Omental fat pad (tissue), 4 donors: Measurements from ENCODE around the gene CHRNA4. TPM values are rescaled to one million over a fixed set of nuclear protein-coding genes. Genes with fewer than 3 reads are reported as not detected.

Experiments used
- ATAC-seq: fragments of 150-250 bp; one replicate; pipeline ENCODE4 v1.9.1; 2016; ENCODE audit warnings: mild to moderate bottlenecking, moderate library complexity; ENCODE audit not compliant: low FRiP score
- DNase-seq: peaks from one replicate; pipeline ENCODE4 v3.0.0-alpha.2; 2019; ENCODE audit warnings: low spot score
- total RNA-seq, 4 donors: library from RNA; depleted of rRNA; stranded (reverse); fragments of >200 nt; gene quantifications; one replicate each; pipeline ENCODE4 v1.1.0, GENCODE V29; 2016
- TF ChIP-seq, protein P1 (sequence below), 3 donors: fragments of 450-650 bp; IDR thresholded peaks; one replicate each; pipeline ENCODE4 v1.5.1; 2016 to 2017; ENCODE audit warnings: antibody characterized with exemption in 3 of 3, mild to moderate bottlenecking in 3 of 3, moderate library complexity in 2 of 3

CHRNA4 gene
- total RNA-seq, 4 donors from 2014 or later: not detected

DNA sequence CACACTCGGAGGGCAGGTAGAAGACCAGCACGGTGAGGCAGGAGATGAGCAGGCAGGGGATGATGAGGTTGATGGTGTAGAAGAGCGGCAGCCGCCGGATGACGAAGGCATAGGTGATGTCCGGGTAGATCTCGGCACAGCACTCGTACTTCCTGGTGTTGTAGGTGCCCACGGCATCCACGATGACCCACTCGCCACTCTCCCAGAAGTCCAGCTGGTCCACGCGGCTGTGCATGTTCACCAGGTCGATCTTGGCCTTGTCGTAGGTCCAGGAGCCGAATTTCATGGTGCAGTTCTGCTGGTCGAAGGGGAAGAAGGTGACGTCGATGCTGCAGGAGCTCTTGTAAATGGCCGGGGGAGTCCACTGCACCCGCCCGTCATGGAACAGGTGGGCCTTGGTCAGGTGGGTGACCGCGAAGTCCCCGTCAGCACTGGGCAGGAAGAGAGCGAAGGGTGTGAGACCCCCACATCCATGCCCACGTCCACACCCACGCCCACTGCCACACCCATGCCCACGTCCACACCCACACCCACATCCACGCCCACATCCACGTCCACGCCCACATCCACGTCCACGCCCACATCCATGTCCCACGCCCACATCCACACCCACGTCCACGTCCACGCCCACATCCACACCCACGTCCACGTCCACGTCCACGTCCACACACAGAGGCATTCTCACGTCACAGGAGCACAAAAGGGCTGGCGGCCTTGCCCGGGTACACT is 10.4 kb downstream of the CHRNA4 start:
- DNase-seq (no peak), ATAC-seq (no peak)
- TF ChIP-seq, protein P1, sequence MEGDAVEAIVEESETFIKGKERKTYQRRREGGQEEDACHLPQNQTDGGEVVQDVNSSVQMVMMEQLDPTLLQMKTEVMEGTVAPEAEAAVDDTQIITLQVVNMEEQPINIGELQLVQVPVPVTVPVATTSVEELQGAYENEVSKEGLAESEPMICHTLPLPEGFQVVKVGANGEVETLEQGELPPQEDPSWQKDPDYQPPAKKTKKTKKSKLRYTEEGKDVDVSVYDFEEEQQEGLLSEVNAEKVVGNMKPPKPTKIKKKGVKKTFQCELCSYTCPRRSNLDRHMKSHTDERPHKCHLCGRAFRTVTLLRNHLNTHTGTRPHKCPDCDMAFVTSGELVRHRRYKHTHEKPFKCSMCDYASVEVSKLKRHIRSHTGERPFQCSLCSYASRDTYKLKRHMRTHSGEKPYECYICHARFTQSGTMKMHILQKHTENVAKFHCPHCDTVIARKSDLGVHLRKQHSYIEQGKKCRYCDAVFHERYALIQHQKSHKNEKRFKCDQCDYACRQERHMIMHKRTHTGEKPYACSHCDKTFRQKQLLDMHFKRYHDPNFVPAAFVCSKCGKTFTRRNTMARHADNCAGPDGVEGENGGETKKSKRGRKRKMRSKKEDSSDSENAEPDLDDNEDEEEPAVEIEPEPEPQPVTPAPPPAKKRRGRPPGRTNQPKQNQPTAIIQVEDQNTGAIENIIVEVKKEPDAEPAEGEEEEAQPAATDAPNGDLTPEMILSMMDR (IDR thresholded peaks at IDR 0.05): no peak

DNA sequence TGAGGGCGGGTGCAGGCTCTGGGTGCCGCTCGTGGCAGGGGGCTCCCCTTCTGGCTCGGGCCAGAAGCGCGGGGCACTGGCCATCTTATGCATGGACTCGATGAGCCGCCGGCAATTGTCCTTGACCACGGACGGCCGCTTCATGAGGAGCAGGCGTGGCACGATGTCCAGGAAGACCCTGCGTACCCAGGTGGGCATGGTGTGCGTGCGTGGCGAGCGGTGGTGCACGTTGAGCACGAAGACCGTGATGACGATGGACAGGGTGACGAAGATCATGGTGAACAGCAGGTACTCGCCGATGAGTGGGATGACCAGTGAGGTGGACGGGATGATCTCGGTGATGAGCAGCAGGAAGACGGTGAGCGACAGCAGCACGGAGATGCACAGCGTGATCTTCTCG is 11.0 kb downstream of the CHRNA4 start:
- DNase-seq: no peak
- TF ChIP-seq, protein P1 (IDR thresholded peaks at IDR 0.05): no peak
- ATAC-seq: no peak

DNA sequence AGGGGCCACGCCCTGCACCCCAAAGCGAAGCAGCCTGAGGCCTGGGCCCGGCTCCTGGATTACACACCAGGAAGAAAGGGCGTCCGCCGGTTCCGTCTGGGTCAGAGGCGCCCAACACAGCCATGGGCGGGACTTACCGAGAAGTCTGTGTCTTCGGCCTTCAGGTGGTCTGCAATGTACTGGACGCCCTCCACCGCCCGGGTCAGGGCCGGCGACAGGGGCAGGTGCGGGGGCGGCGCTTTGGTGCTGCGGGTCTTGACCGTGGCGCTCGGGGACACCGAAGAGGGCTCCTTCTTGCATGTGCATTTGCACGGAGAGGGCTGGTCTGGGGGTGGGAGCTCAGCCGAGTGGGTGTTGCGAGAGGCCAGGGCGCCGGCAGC is 11.6 kb downstream of the CHRNA4 start:
- ATAC-seq (no peak), DNase-seq (no peak)
- TF ChIP-seq, protein P1 (IDR thresholded peaks at IDR 0.05): no peak

DNA sequence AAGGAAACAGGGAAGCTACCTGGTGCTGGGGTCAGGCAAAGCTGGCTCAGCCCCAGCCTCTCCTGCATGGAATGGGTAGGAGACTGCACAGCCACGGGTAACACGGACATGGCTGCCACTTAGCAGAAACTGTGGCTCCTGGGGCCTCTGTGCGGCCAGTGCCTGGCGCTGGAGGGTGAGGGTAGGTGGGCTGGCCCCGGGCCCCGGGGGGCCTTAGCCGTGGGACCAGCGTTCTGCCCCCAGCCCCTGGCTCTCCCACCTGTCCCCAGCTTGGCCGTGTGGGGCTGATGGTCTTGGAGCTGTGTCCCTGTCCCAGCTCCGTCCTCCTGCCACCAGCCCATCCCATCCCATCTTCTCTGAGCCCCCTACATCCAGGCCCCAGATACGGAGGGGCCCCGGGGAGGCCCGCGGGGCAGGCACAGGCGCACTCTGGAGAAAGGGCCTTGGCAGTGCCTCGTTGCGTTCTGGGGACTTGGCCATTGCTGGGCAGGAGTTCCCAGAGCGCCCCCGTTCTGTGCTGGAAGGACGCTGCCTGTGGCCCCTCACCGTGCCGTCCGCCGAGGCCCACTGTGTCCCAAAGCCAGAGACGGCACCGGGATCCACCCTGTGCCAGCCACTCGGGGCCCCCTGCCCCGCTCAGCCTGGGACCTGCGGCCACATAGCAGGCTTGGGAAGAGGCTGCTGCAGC is 12.2 kb downstream of the CHRNA4 start:
- TF ChIP-seq, protein P1 (IDR thresholded peaks at IDR 0.05): no peak
- no peak for ATAC-seq
- DNase-seq: no peak

DNA sequence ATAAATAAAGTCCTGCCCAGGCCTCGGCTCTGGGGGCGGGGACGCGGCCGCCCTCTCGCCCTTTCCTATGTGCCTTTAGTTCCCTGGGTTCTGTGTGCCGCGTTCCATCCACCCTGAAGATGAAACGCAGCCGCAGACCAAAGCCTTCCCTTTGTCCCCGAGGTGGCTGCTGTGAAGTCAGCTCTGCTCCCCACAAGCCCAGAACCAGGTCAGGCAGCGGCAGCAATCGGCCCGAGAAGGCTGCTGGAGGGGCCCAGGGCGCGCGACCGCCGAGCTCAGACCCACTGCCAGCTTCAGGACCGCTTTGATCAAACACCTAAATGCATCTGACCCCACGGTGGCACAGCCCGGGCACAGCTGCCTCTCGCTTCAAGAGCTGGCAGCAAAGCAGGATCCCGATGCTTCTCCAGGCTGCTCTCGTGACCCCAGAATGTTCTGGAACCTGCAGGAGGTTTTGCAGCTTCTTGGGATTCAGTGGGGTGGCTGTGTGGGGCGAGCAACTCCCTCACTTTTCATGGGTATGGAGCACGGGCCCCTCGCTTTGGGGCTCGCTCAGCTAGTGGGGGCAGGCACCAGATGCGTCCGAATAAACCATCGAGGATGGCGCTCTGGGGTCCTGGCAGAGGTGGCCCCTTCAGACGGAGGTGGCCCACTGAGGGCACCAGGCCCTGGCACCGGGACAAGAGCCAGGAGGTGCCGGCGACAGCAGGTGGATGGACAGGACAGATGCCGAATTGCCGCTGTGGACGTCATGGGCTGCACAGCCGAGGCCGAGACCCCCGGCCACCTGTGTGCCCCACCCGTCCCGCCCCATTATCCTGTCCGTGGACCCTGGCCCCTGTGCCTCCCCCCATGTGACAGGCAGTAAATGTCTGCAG is 13.0 kb downstream of the CHRNA4 start:
- DNase-seq (no peak), ATAC-seq (no peak)
- TF ChIP-seq, protein P1 (IDR thresholded peaks at IDR 0.05): no peak

DNA sequence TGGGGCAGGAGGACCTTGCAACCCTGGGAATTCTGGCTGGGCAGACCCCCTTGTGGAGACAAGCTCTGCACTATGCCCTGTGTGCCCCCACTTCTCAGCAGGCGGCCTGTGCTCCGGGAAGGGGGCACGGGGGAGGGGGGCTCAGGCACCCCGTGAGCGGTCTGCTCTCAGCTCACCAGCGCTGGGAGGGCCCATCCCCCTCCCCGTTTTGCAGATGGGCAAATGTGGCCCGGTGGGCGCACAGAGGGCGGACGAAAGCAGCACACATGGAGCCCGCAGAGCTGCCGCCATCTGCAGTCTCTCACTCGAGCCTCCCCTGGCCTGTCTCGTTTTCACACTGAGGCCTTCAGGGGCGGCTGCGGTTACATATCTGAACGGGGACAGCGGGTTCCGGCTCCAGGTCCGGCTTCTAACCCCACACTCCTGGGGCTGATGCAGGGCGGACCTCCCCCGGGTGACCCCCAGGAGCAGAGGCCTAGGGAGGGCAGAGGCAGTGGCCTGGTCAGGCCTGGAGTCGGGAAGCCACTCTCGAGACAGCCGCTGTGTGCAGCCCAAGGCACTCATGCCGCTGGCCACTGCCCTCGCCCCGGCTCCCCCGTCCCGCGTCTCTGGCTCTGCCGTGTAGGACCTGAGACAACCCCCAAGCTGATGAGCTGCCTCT is 13.9 kb downstream of the CHRNA4 start:
- DNase-seq (no peak), ATAC-seq (no peak)
- TF ChIP-seq, protein P1 (IDR thresholded peaks at IDR 0.05): no peak
